GM18907 (cell line): Measurements from ENCODE around the gene SF3B6.
"Not testable (repeated sequence)": the region's sequence is repeated elsewhere in the genome, so short reads cannot be mapped to it uniquely, and the experiment has no call there.

ENCODE experiments used
- ATAC-seq: cut with Tn5 transposase; IDR thresholded peaks from one replicate; pipeline ENCODE4 v1.9.1; 2021; ENCODE audit warnings: mild to moderate bottlenecking, moderate library complexity; ENCODE audit not compliant: unreplicated experiment

Gene SF3B6

DNA sequence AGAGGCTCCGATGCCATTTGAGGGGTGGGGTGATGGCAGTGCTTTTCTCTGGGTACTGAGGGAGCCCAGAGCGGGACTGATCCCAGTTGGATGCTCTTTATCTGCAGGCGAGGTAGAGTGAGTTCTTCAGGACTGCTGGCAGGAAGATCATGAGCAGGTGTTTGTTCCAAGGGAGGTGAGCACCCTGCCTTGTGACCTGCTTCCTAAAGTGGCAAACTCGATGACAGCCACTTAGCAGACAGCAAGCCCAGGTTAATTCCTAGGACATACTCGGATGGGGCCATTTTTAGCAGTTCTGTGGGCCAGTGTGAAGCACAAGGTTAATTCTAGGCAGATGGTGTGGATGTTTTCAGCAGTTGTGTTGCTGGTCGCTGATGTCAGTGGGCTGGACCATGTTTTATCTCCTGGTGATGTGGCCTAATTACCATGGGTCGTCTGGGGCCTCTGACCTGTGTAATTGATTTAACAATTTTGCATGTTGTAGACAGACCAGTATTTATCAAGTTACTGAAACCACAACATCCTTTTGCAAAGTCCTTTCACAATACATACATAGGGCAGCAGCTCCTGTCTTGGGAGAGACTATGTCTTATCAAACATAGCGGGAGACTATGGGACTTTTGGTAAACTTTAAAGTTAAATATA is 21.6 kb downstream of the SF3B6 start:
- no peak for ATAC-seq

DNA sequence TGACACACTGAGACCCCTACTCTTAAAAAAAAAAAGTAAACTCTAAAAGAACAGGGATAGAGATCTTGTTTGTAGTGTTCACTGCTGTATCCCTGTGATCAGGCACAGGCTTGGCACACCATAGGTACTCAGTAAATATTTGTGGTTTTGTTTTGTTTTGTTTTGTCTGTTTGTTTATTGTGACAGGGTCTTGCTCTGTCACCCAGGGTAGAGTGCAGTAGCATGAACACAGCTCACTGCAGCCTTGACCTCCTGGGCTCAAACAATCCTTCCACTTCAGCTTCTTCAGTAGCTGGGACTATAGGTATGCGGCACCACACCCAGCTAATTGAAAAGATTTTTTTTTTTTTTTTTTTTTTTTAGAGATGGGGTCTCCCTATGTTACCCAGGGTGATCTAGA is 23.2 kb downstream of the SF3B6 start:
- no peak for ATAC-seq

DNA sequence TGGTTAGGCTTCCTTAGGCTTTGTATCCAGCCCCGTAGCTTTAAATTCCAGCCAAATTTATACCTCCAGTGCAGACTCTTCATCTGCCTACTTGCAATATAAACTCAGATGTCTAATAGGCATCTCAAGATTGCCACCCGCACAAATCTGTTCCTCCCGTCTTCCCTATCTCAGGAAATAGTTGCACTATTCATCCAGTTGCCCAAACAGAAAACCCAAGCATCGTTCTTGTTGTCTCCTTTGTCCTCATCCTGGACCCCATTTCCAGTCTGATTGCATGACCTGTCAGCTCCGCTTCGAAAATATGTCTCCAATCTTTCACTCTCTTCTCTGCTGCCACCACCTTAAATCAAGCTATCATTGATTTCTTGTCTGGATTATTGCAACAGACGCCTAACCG is 24.3 kb downstream of the SF3B6 start:
- ATAC-seq, result no peak

DNA sequence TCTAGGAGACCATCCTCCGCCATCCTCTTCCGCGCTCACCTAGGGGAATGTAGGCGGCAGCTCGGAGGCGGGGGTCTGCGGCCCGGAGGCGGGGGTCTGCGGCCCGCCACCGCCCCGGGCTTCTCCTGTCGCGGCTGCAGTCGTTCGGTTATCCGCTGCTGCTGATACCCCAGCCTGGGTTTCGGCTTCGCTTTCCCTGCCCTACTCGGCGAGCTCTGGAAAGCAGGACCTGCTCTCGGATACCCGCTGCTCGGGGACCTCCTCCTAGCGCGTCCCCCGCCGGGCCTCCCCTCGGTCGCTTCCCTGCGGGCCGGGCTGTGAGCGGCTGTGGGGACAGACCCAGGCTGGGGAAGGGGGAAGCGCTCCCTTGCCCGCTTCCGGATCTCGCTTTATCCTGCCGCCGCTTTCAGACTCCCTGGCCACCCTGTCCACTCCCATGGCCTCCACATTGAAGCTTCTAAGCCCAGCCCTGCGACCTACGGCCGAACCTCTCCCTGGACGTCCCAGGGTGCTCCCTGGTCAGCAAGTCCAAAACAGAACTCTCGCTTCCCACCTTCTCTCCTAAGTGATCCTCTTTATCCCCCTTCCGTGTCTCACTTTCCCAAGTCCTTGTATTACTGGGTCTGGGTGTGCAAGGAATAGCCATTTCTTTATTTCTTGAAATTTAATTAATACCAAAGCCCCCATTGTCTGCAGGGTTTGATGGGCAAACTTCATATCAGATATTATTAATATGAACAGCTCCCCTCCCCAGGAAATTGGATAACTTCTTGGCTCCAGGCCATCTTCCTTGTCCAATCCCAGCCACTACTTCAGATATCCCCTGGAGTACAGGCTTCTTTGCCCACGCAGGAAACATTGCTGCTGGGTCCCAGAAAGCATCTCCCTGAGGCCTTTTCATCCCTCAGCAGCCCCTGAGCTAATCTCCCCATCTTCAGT is 25.8 kb downstream of the SF3B6 start:
- no peak for ATAC-seq

DNA sequence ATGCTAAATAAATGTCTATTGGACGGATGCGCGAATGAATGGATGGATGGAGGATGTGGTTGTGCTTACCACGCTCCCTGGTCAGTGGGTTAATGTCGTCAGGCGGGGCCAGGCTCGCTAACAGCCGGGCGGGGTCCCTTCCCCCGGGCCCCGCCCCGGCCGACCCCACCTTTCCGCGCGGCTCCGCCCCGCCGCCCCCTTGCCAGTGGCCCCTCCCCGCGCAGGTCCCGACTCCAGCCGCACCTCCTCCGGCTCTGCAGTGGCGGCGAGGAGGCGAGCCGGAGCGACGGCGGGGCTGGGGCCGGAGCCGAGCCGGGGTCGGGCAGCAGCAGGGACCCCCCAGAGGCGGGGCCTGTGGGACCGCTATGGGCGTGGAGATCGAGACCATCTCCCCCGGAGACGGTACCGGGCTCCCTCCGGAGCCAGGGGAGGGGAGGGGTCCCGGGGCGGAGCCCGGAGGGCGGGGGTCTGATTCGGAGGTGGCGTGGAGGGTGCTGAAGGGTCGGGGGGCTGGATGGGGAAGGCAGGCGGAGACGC is 26.6 kb downstream of the SF3B6 start, which contains the start of gene FKBP1B:
FKBP1B (plus strand) TSS at position 257 of the 537 bp plus-strand sequence; CDS start at position 366, 109 bp downstream.
- no peak for ATAC-seq

DNA sequence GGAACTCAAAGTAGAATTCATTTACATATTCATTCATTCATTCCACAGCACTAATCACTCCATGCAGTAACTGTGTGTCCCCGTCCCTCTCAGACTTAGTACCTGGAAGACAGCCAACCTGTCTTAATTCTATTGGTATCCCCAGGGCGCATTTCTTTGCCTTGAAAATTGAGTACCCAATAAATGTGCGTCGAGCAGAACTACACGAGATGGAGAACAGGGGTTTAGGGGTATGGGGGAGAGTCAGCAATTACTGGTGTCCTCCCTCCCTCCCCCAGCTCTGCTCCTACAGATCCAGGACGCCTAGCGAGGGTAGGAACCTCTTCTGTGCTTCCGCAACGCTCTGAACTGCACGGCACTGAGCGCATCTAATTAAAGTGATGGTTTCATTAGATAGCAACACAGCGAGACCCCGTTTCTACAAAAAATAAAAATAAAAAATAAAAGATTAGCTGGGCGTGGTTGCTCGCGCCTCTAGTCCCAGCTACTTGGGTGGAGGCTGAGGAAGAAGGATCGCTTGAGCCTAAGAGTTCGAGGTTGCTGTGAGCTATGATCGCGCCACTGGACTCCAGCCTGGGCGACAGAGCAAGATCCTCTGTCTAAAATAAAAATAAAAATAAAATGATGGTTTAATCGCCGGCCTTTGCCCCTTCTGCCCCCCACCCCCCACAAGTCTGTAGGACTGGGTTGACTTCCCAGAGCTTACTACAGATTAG is 27.2 kb downstream of the SF3B6 start:
- ATAC-seq, result no peak

DNA sequence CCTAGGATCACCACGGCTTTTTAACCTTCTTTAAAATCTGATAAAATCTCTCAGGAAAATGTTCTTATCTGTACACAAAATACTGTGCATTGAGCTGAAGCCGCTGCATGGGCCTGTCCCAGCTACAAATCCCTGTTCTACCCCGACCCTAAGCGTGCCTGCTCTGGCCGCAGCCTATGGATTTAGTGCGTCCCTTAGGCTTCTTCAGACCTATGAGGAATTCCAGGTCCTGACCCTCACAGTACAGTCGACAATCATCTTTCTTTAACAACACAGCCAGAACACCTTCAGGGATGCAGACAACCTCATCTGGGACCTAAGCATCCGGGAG is 28.5 kb downstream of the SF3B6 start:
- no peak for ATAC-seq

DNA sequence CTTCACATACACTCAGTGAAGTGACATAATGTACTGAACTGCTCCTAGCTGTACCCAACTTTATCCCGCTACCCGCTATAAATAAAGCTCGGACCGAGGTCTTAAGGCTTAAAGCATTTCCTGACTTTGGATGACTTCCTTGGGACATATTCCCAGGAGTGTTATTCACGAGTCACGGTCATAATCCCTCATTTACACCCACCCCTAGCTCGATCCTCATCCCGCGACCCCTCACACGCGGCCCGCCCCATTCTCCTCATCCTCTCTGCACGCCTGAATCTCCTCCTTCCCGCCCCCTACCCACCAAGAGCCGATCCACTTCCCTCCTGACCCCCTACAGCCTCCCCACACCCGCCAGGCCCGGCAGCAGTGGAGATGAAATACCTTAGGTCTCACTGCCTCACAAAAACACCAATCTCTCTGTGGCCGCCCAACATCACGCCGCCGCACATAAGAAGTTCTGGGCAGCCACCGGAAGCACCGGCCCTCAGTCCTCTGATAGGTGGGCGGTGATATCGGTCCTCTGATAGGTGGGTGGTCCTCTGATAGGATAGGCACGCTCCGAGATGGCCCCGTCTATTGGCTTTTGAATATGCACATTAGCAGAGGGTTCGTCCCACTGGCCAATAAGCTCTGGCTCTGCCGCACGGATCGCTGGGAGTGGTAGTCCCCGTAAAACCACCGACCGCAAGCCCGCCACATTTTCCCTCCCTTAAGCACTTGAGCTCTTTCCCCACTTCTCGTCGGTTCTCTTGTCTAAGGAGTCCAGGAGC is 29.0 kb downstream of the SF3B6 start, which contains the start of gene WDCP:
WDCP (minus strand) TSS at position 462 of the 773 bp plus-strand sequence. CDS start 7,897 bp downstream, outside the sequence.
- peak; percentile 99 for ATAC-seq

DNA sequence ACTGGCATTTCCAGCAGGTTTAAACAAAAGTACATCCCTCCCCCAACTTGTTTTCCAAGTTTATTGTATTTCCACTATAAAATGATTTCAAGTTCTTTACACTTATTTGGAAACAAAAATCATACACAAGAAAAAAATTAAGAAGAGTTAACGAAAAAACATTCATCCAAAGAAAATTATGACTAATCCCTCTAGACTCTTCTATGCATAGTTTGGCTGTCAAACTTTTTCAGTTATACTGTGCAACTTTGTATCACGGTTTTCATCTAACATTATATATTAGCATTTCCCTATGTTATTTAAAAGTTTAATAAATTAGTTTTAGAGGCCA is 29.6 kb downstream of the SF3B6 start:
- no peak for ATAC-seq

DNA sequence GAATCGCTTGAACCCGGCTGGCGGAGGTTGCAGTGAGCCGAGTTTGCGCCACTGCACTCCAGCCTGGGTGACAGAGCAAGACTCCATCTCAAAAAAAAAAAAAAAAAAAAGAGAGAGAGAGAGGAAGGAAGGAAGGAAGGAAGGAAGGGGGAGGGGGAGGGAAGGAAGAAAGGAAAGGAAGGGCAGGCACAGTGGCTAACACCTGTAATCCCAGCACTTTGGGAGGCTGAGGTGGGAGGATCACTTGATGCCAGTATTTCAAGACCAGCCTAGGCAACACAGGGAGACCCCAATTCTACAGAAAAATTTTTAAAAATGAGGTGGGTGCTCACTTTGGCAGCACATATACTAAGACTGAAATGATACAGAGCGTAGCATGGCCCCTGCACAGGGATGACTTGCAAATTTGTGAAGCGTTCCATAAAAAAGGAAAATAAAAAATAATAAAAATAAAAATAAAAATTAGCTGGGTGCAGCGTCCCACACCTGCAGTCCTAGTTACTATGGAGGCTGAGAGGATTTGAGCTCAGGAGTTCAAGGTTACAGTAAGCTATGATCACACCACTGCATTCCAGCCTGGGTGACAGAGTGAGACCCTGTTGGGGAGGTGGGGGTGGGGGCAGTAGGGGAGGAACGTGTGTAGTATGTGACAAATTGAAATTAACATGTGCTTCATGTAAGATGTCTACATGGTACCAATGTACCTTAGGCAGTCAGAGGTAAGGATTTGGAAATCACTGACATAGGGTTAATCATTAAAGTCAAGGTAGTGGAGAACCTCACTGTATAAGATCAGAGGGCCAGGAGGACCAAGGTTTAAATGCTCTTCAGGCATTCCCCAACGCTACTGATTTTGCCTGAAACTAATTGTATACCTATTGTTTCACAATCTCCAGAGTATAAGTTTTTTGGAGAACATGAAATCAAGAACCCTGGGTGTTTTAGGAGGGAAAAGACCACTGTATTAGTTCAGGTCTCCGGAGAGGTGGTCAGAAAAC is 30.3 kb downstream of the SF3B6 start:
- no peak for ATAC-seq

DNA sequence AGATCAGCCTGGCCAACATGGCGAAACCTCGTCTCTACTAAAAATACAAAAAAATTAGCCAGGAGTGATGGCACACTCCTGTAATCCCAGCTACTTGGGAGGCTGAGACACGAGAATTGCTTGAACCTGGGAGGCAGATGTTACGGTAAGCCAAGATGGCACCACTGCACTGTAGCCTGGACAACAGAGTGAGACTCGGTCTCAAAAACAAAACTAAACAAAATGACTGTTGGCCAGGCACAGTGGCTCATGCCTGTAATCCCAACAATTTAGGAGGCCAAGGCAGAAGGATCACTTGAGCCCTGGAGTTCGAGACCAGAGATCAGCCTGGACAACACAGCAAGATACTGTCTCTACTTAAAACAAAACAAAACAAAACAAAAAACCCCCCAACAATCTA is 33.0 kb downstream of the SF3B6 start:
- ATAC-seq, result not testable (repeated sequence)

DNA sequence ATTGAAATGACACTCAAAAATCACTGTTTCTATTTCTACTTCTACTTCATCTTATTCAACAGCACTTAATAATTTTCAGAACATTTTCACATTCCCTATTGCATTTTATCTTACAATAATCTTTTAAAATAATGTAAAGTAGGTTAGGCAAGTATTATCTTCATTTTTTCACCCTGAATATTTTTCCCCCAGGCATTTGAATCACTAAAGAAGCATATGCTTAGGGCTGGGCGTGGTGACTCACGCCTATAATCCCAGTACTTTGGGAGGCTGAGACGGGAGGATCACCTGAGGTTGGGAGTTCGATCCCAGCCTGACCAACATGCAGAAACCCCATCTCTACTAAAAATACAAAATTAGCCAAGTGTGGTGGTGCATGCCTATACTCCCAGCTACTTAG is 35.6 kb downstream of the SF3B6 start:
- no peak for ATAC-seq

DNA sequence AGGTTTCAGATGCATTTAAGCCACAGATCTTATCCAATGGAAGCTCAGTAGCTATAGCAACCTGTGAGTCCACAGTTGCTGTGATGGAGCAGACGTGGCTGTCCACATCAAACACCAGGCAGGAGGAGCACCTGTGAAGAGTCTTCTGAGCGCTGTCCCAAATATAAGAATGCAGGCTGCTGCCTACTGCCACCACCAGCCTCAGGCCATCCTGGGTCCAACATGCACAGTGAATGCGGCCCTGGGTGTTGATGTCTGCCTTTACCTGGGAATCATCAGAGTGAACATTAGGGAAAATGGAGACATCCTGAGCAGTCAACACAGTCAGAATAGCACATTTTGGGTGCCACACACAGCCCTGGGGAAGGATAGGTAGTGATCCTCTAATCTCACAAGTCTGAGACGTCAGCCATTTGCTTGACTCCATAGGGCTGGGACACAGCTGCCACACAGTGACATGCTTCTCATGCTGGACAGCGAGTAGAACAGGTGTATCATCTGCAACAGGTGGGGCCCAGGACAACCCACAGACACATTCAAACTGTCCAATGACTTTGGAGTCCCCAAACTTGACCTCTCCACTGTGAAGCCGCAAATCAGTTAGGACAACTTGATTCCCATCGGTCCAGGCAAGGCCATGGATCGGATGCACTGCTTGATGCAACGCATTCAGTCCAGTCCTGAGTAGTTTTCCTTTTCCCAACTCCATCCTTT is 37.2 kb downstream of the SF3B6 start:
- ATAC-seq, result no peak

DNA sequence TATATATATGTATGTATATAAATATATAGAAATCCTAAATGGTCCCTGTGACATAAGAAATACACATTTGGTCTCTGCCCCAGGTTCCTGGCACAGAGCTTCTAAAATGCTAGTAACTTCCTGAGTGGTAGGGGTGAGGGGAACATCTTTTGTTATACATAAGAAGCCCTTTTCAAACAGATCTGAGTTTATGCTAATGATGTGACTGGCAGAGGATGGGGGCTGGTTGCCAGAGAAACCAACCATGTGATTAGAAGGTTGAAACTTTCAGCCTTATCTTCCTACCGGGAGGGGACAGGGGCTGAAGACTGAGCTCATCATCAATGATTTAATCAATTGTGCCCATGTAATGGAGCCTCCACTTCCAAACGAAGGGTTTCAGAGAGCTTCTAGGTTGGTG is 49.9 kb downstream of the SF3B6 start:
- ATAC-seq, result no peak

DNA sequence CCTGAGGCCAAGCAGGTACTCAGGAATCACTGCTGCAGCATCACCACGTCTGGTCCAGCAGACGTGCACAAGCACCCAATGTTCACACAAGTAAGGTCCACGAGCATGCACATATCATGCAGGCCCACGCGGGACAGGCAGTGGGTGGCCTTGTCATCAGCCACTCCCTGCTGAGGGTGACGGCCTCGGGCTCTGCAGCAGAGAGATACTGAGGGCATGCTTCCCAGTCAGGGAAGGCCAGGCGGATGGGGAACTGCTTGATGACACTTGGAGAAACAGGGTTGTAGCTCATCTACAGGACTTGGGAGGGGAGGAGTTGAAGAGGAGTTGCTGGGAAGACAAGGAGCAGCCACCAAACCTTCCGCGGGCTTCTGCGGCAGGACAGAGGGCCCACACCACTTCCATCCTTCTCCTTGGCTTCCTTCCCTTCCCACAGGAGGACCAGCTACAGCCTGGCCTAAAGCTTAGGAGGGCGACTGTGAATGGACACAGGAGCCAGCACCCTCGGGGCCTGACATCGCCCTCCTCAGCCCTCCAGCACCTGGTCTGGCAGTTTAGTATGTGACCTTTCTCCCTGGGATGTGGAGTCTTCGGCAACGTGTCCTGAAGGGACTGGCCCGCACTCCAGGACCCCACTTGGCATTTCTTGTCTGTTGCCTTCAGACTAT is 51.0 kb downstream of the SF3B6 start:
- no peak for ATAC-seq

DNA sequence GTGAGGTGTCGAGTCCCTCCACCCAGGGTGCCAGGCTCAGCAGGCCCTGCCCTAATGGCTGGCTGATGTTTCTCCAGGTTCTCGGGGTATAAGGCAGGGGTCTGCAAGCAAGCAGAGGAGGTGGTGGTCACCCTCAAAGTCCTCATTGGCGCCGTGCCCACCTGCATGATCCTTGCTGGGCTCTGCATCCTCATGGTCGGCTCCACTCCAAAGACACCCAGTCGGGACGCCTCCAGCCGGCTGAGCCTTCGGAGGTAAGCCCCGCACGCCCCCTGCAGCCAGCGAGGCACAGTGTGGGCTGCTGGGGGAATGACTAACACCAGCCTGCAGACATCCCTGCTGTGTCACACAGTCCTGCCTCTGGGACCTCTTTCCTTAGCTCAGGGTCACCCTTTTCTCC is 52.1 kb downstream of the SF3B6 start:
- ATAC-seq, result no peak

DNA sequence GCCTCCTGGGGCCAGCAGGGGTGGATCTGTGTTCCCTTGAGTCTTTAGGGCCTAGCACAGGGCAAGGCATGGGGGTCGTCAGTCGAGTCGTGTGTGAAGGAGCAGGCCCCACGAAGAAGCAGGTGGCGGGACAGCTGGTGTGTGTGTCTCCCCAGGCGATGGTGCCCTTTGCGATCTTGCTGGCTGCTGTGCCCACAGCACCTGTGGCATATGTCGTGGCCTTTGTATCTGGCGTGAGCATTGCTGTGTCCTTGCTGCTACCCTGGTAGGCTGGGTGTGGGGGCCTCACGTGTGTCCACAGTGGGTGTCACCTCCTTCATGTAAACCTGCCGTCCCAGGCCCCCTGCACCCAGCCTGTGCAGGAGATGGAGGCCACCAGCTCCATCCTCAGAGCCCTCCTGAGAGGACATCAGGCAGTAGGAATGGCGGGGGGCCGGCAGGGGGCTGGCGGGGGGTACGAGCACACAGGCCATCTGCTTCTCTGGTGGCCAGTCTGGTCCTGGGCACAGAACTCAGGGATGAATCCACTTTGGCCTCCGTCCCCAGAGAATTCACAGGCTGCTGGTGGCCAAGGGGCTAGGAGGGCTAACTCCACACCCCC is 53.1 kb downstream of the SF3B6 start:
- no peak for ATAC-seq
